ENCODE results near the gene PAH. TPM values are rescaled to one million over a fixed set of nuclear protein-coding genes. Genes with fewer than 3 reads are reported as not detected.

PAH gene
- total RNA-seq, 8 experiments from 2014 or later, result 0.42 to 1.3 (median 0.52) TPM; not detected in 2

- H3K4me1 ChIP-seq (replicated peaks in 1 of 2), result no peaks in the 10 kb centered on the region
- in situ Hi-C loops (cut with MboI; ENCODE audit: low pct_unique_long_range_greater_than_20kb in 2 of 9, low sequenced_read_pairs in 9 of 9, unreplicated experiment in 9 of 9), result no loop called here
- WGBS, 10 experiments, result 70 to 100% (median 90%) methylated on average over 1 to 4 of the region's 4 CpGs; no CpG with 5 or more reads in 4 of the 10 experiments
- ATAC-seq (replicated peaks in 6 of 8), result no peak
- no peak overlapping the region for H3K4me3 ChIP-seq
- H3K27ac ChIP-seq, result no peak overlapping the region
Measured at GRCh38 chr12:102907918-102908317, 9.1 kb downstream of the PAH start.

GRCh38 chr12:102905229-102905628, 11.8 kb downstream of the PAH start:
- ATAC-seq (replicated peaks in 6 of 8), result no peak
- 9 to 100% (median 78%) methylated on average over 1 to 3 of the region's 3 CpGs for WGBS, 10 experiments
- in situ Hi-C loops (cut with MboI; ENCODE audit: low pct_unique_long_range_greater_than_20kb in 2 of 9, low sequenced_read_pairs in 9 of 9, unreplicated experiment in 9 of 9), result no loop called here
- Histone ChIP-seq H3K4me3 (no peak overlapping the region), H3K27ac (no peak overlapping the region), H3K4me1 (replicated peaks in 1 of 2) (no peaks in the 10 kb centered on the region)

GRCh38 chr12:102903337-102904007, 13.6 kb downstream of the PAH start:
- H3K27ac ChIP-seq, result peak overlapping the region in 1 of 2 donors; percentile 34
- peak in 5 of 8 experiments; percentile 45 to 94 (median 73) for ATAC-seq (replicated peaks in 6 of 8)
- WGBS, 10 experiments, result 0 to 86% (median 60%) methylated on average over 1 of the region's 1 CpG; no CpG with 5 or more reads in 3 of the 10 experiments

GRCh38 chr12:102902093-102902492, 15.0 kb downstream of the PAH start:
- ATAC-seq (replicated peaks in 6 of 8), result no peak
- no peak overlapping the region for H3K27ac ChIP-seq
- no peak overlapping the region for H3K4me3 ChIP-seq
- H3K4me1 ChIP-seq (replicated peaks in 1 of 2), result peaks cover 0 to 2% of the 10 kb centered on the region in 2 donors
- in situ Hi-C loops (cut with MboI; ENCODE audit: low pct_unique_long_range_greater_than_20kb in 2 of 9, low sequenced_read_pairs in 9 of 9, unreplicated experiment in 9 of 9), result no loop called here
- WGBS, 10 experiments, result 0 to 83% (median 40%) methylated on average over 1 to 3 of the region's 3 CpGs; no CpG with 5 or more reads in 1 of the 10 experiments

More at GRCh38 chr12:102903337-102904007, 13.6 kb downstream of the PAH start:
- in situ Hi-C loops (cut with MboI; ENCODE audit: low pct_unique_long_range_greater_than_20kb in 2 of 9, low sequenced_read_pairs in 9 of 9, unreplicated experiment in 9 of 9), result no loop called here
- no peaks in the 10 kb centered on the region for H3K4me1 ChIP-seq (replicated peaks in 1 of 2)
- no peak overlapping the region for H3K4me3 ChIP-seq

GRCh38 chr12:102900389-102900788, 16.7 kb downstream of the PAH start:
- in situ Hi-C loops (cut with MboI; ENCODE audit: low pct_unique_long_range_greater_than_20kb in 2 of 9, low sequenced_read_pairs in 9 of 9, unreplicated experiment in 9 of 9), result no loop called here
- peaks cover 0 to 2% of the 10 kb centered on the region in 2 donors for H3K4me1 ChIP-seq (replicated peaks in 1 of 2)
- H3K27ac ChIP-seq, result no peak overlapping the region
- ATAC-seq (replicated peaks in 6 of 8), result no peak
- no peak overlapping the region for H3K4me3 ChIP-seq
- WGBS, 10 experiments, result 10 to 100% (median 100%) methylated on average over 1 to 2 of the region's 2 CpGs; no CpG with 5 or more reads in 1 of the 10 experiments

GRCh38 chr12:102896067-102896466, 21.0 kb downstream of the PAH start:
- ATAC-seq (replicated peaks in 6 of 8), result no peak
- Histone ChIP-seq H3K4me3 (no peak overlapping the region), H3K4me1 (replicated peaks in 1 of 2) (peaks cover 0 to 2% of the 10 kb centered on the region in 2 donors), H3K27ac (no peak overlapping the region)
- 67 to 100% (median 80%) methylated on average over 1 of the region's 1 CpG; no CpG with 5 or more reads in 7 of the 10 experiments for WGBS, 10 experiments
- in situ Hi-C loops (cut with MboI; ENCODE audit: low pct_unique_long_range_greater_than_20kb in 2 of 9, low sequenced_read_pairs in 9 of 9, unreplicated experiment in 9 of 9), result no loop called here

GRCh38 chr12:102891756-102892155, 25.3 kb downstream of the PAH start:
- in situ Hi-C loops (cut with MboI; ENCODE audit: low pct_unique_long_range_greater_than_20kb in 2 of 9, low sequenced_read_pairs in 9 of 9, unreplicated experiment in 9 of 9), result no loop called here
- H3K4me3 ChIP-seq, result no peak overlapping the region
- no peak for ATAC-seq (replicated peaks in 6 of 8)
- 0 to 80% (median 30%) methylated on average over 1 to 2 of the region's 2 CpGs; no CpG with 5 or more reads in 6 of the 10 experiments for WGBS, 10 experiments
- no peaks in the 10 kb centered on the region for H3K4me1 ChIP-seq (replicated peaks in 1 of 2)
- no peak overlapping the region for H3K27ac ChIP-seq

GRCh38 chr12:102888511-102888910, 28.5 kb downstream of the PAH start:
- H3K27ac ChIP-seq, result no peak overlapping the region
- H3K4me1 ChIP-seq (replicated peaks in 1 of 2), result peaks cover 9 to 12% of the 10 kb centered on the region in 2 donors
- H3K4me3 ChIP-seq, result no peak overlapping the region
- WGBS, 10 experiments, result 0 to 29% (median 0%) methylated on average over 1 of the region's 1 CpG; no CpG with 5 or more reads in 7 of the 10 experiments
- in situ Hi-C loops (cut with MboI; ENCODE audit: low pct_unique_long_range_greater_than_20kb in 2 of 9, low sequenced_read_pairs in 9 of 9, unreplicated experiment in 9 of 9), result no loop called here
- no peak for ATAC-seq (replicated peaks in 6 of 8)

GRCh38 chr12:102885043-102885932, 31.8 kb downstream of the PAH start:
- peaks cover 9 to 12% of the 10 kb centered on the region in 2 donors for H3K4me1 ChIP-seq (replicated peaks in 1 of 2)
- no peak overlapping the region for H3K4me3 ChIP-seq
- 0 to 50% (median 21%) methylated on average over 1 to 11 of the region's 20 CpGs; no CpG with 5 or more reads in 2 of the 10 experiments for WGBS, 10 experiments
- H3K27ac ChIP-seq, result no peak overlapping the region
- ATAC-seq (replicated peaks in 6 of 8), result peak in 4 of 8 experiments; percentile 31 to 69 (median 42)
- in situ Hi-C loops (cut with MboI; ENCODE audit: low pct_unique_long_range_greater_than_20kb in 2 of 9, low sequenced_read_pairs in 9 of 9, unreplicated experiment in 9 of 9), result no loop called here

GRCh38 chr12:102883204-102883799, 33.7 kb downstream of the PAH start:
- peak; percentile 71 to 88 (median 78) for ATAC-seq (replicated peaks in 6 of 8)
- in situ Hi-C loops (cut with MboI; ENCODE audit: low pct_unique_long_range_greater_than_20kb in 2 of 9, low sequenced_read_pairs in 9 of 9, unreplicated experiment in 9 of 9), result no loop called here
- Histone ChIP-seq H3K27ac (no peak overlapping the region), H3K4me3 (no peak overlapping the region), H3K4me1 (replicated peaks in 1 of 2) (peaks cover 11 to 12% of the 10 kb centered on the region in 2 donors)
- WGBS, 10 experiments, result 12 to 100% (median 23%) methylated on average over 1 to 8 of the region's 8 CpGs; no CpG with 5 or more reads in 2 of the 10 experiments

- in situ Hi-C loops (cut with MboI; ENCODE audit: low pct_unique_long_range_greater_than_20kb in 2 of 9, low sequenced_read_pairs in 9 of 9, unreplicated experiment in 9 of 9), result no loop called here
- no peak for ATAC-seq (replicated peaks in 6 of 8)
- H3K4me1 ChIP-seq (replicated peaks in 1 of 2), result peaks cover 11 to 12% of the 10 kb centered on the region in 2 donors
- H3K4me3 ChIP-seq, result no peak overlapping the region
- no peak overlapping the region for H3K27ac ChIP-seq
- WGBS, 10 experiments, result 32 to 100% (median 85%) methylated on average over 1 to 5 of the region's 5 CpGs; no CpG with 5 or more reads in 1 of the 10 experiments
Measured at GRCh38 chr12:102880783-102881182, 36.3 kb downstream of the PAH start.

GRCh38 chr12:102879144-102879763, 37.8 kb downstream of the PAH start:
- ATAC-seq (replicated peaks in 6 of 8), result peak; percentile 75 to 94 (median 85)
- no peak overlapping the region for H3K27ac ChIP-seq
- in situ Hi-C loops (cut with MboI; ENCODE audit: low pct_unique_long_range_greater_than_20kb in 2 of 9, low sequenced_read_pairs in 9 of 9, unreplicated experiment in 9 of 9), result no loop called here
- WGBS, 10 experiments, result 0 to 54% (median 24%) methylated on average over 1 to 8 of the region's 9 CpGs; no CpG with 5 or more reads in 3 of the 10 experiments
- peaks cover 2 to 7% of the 10 kb centered on the region in 2 donors for H3K4me1 ChIP-seq (replicated peaks in 1 of 2)
- H3K4me3 ChIP-seq, result no peak overlapping the region

Measured in motor neuron (in vitro differentiated cells).